Measurements from ENCODE around the gene MEX3A.
"Not testable (repeated sequence)": the region's sequence is repeated elsewhere in the genome, so short reads cannot be mapped to it uniquely, and the experiment has no call there.

Gene MEX3A

DNA sequence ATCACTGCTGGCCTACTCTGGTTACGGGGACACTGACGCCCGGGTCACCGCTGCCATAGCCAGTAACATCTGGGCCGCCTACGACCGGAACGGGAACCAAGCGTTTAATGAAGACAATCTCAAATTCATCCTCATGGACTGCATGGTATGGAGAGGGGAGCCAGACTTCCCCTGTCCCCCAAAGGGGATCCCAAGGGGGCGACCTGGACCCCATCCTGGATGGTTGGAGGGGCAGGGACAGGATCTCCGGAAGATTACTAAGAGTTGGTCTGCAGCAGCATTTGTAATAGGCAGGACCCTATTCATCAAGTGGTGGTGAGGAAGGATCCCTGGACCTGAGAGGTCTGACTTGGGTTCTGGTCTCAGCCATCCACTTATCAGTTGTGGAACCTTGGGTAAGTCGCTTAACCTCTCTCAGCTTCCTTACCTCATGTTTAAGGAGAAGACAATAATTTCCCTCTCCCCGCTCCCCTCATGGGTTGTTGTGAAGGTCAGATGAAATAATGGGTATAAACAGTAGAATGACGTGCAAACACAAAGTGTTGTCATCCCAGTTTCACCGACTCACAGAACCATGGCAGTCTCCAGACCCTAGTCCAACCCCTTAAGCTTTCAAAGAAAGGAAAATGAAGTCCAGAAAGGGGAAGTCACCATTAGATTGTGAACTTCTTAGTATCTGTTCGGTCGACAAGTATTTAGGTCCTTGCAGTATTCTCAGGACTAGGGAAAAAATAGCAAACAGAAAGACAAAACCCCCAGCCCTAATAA is 26.8 kb downstream of the MEX3A start:
- no peak for DNase-seq (ENCODE audit: low read depth in 3 of 3)

DNA sequence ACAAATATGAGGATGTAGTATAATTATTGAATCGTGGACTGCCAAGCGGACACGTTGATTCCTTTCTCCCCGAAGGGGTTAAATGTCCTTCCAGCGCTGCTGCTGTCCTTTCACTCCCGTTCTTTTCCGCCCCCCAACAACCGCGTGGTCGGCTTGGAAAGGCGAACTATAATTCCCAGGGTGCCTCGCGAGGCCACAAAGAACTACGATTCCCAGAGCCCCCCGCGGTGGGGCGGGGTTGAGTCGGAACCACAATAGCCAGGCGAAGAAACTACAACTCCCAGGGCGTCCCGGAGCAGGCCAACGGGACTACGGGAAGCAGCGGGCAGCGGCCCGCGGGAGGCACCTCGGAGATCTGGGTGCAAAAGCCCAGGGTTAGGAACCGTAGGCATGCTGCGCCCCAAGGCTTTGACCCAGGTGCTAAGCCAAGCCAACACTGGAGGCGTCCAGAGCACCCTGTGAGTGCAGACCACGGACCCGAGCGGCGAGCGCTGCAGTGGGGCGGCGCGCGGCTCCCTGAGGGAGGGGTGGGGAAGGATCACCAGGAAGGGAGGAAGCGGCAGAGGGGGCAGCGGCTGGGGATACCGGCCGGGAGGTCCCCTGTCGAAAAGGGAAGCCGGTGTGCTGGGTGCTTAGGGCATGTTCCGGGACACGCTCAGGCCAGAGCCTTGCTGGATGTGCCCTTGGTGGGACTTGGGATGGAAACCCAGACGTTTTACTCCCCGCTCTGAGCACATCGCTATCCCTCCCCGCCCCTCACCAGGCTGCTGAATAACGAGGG is 27.6 kb downstream of the MEX3A start, which contains the start of gene LAMTOR2:
Gene LAMTOR2 (plus strand): TSS at position 283 of the 781 bp plus-strand sequence. CDS start 108 bp downstream, at position 391.
- peak; percentile 90 to 96 (median 94) for DNase-seq (ENCODE audit: low read depth in 3 of 3)

DNA sequence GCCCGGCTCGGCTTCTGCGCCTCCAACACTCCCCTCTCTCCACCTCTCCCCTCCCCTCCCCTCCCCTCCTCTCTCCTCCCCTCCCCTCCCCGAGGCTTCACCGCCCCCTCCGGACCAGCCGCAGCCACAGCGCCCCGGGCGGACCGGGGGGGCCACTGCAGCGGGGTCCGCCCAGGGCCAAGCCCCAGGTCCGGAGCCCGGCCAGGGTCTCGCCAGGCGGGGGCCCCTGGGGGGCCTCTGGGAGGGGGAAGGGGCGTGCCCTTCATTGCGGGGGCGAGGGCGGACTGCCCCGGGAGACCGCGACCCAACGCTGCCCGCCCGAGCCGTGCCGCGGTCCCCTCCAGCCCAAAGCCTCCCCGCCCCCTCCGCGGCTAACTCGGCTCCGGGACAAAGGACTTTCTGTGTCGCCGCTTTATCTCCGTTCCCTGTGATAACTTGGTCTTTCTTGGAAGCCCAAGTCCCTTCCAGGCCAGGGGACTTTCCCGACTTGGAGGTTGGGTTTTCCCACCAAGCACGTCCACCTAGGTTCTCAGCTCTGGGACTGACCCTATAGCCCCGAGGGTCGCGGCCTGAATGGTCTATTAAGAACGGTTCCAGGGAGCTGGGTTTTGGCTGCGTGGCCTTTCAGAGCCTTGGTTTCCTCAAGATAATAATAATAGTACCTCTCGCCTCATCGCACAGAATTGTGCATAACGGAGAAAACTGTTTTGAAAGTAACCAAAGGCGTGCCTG is 28.3 kb downstream of the MEX3A start, which contains the start of gene UBQLN4:
Gene UBQLN4 (minus strand): TSS at position 31 of the 732 bp plus-strand sequence. CDS start 97 bp downstream, outside the sequence.
- peak; percentile 71 to 81 (median 75) for DNase-seq (ENCODE audit: low read depth in 3 of 3)

DNA sequence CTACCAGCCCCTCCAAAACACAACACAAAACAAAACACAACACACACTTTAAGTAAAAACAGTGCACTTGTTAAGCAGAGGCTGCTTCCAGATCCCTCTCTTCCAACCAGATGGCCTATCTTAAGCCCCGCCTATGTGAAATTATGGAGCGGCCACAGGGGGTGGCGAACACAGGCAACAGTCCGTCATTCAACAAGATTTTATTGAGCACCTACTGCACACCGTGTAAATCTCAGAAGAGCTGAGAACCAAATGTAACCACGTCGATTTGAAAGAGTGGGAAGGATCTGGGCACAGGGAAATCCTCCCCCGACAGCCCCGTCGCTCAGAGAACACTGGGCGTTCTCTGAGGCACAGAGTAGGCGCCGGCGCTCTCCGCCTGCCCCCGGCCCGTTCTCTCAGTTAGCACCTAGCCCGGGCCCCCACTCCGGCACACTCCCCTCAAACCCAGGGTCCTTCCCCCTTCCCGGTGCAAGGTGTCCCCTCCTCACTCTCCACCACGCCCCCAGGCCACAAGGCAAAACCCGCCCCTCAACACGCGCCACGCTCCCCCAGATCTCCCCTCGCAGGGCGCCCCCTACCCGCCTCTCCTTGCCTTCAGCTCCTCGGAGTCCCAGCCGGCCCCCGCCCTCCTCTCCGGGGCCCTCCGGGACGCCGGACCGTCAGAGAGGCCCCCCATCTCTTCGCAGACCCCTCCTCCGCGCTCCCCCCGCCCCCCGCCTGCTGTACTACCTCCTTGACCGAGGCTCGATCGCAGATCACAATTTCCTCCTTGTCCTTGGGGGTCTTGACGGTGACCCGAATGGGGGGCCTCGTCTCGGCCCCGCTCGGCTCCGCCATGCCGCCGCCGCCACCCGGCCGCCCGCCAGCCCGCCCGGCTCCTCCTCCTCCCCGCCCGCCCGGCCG is 29.1 kb downstream of the MEX3A start:
- peak; percentile 49 to 63 (median 49) for DNase-seq (ENCODE audit: low read depth in 3 of 3)

DNA sequence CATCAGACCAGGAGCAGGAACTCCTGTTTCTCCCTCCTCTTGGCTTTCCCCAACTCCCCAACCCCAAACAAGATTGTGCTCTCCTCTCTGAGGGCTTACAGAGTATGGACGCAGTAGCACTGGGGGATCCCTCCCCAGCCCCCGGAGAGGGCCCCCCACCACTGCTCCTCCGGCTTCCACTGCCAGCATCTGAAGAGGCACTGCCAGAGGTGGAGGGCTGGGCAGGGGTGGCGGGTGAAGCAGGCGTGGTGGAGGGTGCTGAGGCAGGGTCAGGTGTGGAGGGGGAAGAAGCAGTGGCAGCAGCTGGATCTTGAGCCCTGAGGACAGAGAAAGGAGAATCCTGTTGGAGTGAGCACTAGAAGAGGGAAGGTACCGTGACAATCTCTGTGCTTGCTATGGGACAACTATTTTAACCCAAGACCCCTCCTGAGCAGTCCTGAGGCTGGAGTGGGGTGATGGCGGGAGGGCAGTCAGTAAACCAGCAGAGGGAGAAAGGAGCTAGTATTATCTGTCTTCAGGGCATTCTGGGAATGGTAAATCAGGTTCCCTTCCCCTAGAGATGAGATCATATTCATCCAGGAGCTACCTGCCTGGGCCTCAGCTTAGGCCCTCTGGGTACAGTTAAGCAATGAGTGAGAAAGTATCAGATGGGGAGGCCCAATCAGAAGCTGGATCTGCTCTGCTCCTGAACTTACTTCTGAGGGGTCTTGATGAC is 31.1 kb downstream of the MEX3A start:
- DNase-seq (ENCODE audit: low read depth in 3 of 3): no peak

DNA sequence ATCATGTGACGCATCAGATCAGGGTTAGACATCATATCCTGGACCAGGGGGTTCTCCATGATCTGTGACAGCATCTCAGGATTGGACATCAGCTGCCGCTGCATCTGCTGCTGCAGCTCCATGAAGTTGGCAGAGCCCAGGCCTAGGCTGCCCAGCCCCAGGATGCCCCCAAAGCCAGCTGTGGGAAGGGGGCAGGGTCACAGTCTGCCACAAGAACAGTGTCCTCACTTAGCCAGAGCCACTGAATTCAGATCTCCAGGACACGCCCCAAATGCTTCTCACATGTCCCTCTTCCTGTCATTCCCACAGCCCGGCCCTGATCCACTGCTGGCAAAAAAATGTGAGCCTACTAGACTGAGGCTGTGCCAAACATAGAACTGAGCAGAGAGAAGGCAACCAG is 31.9 kb downstream of the MEX3A start:
- no peak for DNase-seq (ENCODE audit: low read depth in 3 of 3)

DNA sequence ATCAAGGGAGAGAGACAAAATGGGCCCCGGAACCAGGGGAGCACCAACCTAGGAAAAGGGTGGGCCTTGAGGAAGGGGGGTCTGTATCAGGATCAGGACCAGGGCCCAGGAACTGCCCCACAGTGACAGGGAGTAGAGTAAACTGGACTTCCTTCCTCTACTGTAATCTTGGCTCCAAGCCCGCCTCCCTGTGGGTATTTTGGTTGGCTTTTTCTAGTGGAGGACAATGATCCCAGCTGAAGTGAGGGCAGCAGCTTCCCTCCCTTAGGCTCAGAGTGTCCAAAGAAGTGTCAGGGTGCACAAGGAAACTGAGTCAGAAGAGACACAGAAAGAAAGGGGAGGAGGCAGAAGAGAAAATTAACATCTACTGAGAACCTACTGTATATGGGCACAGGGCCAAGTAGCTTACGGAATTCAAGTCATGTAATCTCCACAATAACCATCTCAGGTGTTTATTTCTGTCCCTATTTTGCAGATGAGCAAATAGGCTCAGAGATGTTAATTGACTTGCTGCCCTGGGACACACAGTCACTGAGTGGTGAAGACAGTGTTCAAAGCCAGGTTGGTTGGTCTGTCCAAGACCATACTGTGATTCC is 33.5 kb downstream of the MEX3A start:
- DNase-seq (ENCODE audit: low read depth in 3 of 3): no peak

DNA sequence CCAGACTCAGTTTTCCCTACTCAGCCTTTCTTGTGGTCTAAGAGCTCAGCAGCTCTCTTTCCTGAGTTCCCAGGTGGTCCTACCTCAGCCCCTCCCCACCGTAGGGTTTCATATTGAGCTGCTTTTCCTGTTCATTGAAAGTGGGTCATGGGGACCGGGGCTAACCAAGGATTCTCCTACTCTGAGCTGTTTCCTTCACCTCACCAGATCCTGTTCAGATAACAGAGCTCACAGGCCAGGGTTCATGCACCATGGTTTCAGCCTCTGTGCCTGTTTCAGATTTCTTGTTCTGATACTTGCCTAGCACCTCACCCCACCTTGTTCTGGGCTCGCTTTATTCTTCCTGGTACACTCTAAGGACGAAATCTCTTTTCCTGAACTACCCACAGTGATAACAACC is 37.2 kb downstream of the MEX3A start:
- no peak for DNase-seq (ENCODE audit: low read depth in 3 of 3)

DNA sequence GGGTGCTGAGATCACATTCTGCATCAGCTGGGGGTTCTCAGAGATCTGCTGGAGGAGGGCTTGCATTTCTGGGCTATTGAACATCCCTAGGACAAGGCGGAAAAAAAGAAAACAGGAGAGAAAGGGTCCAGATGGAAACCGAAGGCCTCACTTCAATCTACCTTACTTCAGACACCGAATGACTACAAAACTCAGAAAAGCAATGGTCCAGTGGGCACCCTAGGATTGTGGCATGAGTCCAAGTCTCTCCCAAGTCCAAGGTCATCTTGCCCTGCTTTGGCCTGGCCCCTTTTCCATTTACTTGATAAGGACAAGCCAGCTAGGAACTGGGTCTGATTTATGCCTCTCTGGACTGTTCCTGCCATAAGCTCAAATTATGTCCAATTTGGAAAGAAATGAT is 39.4 kb downstream of the MEX3A start:
- DNase-seq (ENCODE audit: low read depth in 3 of 3): no peak

DNA sequence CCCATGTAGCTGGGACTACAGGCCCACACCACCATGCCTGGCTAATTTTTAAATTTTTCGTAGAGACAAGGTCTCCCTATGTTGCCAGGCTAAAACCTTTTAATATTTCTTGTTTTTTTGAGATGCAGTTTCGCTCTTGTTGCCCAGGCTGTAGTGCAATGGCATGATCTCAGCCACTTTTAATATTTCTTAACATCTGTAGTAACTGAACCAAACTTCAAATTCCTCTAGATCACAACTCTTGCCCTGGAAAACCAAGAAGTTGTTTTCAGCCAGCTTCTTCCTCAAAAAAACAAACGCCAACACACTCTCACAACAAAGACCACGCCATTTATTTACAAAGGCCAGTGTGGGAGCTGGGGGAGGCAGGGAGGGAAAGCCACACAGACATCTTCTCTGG is 47.3 kb downstream of the MEX3A start:
- DNase-seq (ENCODE audit: low read depth in 3 of 3): not testable (repeated sequence)

DNA sequence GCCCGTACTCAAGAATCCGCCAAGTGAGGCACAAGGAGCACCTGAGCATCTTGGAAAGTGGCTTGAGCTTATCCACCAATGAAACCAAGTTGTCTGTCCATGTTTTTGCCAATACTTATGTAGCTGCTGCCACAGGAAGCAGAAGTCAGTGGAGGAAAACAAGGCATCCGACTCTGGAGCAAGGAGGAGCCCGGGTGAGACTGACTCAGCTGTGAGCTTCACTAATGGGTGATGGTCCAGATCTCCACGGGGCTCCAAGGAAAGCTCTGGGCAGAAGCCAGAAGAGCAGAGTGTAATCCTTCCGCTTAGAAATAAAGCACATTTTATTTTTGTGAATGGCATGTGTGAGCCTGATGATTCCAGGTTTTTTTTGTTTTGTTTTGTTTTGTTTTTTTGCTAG is 49.3 kb downstream of the MEX3A start:
- DNase-seq (ENCODE audit: low read depth in 3 of 3): no peak

DNA sequence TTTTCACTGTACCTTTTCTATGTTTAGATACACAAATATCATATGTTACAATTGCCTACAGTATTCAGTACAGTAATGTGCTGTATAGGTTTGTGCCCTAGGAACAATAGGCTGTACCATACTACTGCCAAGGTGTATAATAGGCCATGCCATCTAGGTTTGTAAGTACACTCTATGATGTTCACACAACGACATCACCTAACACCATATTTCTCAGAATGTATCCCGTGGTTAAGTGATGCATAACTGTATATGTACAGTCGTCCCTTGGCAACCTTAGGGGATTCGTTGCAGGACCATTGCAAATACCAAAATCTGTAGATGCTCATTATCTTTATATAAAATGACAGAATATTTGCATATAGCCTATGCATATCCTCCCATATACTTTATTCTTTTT is 55.7 kb downstream of the MEX3A start:
- DNase-seq (ENCODE audit: low read depth in 3 of 3): no peak

DNA sequence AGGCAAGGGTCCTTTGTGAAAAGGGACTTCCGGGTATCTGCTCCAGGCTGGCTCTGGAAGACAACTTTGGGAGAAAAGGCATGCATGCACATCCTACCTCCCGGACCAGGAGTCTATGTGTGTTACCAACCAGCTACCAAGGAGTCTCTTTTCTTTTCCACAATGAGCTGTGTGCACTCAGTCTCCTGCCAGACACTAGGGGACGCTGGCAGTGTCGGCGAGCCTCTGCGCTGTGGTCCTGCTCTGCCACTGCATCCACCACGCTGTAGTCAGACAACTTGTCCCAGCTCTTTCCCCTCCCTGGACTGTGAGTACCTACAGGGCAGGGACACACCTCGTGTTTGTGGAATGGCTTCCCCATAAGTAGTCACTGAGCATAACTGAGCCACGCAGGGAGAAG is 56.4 kb downstream of the MEX3A start:
- no peak for DNase-seq (ENCODE audit: low read depth in 3 of 3)

DNA sequence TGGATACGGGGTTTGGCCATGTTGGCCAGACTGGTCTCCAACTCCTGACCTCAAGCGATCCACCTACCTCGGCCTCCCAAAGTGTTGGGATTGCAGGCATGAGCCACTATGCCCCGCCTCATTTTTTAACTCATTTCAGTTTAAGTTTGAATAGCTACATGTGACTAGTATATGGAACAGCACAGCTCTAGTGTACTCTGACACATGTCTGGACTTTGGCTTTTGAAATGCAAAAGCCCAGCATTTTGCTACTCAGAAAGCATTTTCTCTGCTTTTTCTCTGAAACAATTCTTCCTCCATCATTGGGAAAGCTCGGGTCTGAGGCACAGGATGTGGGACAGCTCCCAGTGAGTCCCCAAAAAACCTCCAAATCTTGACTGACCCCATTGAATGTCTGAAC is 57.5 kb downstream of the MEX3A start:
- DNase-seq (ENCODE audit: low read depth in 3 of 3): no peak
